ENCODE data around the gene RRP1. TPM values are rescaled to one million over a fixed set of nuclear protein-coding genes. Genes with fewer than 3 reads are reported as not detected.

RRP1 gene
- total and polyA plus RNA-seq, 10 of the 15 experiments (the other 5 are each of a cell fraction or from before 2014, with no cell fraction given) = 0.34 to 70.8 (median 35.1) TPM

DNA sequence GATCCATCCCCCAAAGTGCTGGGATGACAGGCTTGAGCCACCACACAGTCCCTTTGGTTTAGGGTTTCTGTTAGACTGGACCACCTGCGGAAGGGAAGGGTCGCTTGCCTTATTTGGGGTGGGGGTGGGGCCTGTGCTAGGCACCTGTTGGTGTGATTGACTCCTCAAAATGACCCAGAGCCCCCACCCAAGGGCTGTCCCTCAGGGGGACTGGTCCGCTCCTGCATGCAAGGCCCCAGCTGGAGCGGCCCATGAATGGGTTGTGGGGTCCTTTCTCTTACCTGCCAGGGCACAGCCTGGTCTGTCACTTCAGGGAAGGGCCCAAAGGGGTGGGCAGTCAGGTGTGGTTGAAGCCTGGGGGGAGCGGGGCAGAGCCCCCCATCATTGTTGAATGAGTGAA is 11.4 kb upstream of the RRP1 start (continued):
- TF ChIP-seq, protein P1, sequence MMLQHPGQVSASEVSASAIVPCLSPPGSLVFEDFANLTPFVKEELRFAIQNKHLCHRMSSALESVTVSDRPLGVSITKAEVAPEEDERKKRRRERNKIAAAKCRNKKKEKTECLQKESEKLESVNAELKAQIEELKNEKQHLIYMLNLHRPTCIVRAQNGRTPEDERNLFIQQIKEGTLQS (IDR thresholded peaks at IDR 0.05; ENCODE audit: borderline replicate concordance, extremely low read depth, low read depth, low read length) = no peak

DNA sequence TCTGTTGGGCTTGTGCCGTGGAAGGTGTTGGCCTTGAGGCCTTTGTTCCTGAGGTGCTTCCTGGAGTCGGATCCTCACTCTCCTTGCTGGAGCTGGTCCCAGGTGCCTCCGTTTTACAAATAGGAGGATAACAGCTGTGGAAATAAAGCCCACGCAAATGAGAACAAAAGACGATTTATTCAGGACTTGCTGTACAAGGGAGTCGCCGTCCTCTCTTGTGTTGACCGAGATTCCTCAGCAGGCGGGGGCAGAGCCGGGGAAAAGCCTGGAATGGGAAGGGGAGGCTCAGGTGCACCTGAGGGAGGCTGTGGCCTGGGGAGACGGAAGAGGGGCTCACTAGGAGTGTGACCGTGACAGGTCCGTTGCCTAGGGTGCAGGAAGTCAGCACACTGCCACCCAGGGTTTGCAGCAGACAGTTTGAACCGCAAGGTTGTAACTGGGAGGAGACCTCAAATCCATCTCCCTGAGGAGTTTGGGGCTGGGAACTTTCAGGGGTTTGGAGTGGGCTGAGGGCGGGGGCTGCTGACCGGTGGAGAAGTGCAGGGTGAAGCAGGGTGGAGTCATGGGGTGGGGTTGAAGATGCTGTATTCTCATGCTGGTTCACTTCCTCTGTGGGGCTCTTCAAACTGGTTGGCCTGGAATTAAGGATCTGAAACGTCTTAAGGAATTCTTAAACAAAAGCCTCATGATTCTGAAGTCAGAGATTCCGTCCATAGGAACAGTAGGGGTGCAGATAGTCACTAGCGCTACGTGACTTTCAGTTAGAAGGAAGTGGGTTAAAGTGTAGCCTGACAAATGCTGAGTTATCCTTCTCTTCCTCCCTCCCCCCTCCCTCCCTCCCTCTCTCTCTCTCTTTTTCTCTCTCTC is 10.7 kb upstream of the RRP1 start:
- DNase-seq (ENCODE audit: low read depth, low spot score) (no peak), FAIRE-seq (no peak), ATAC-seq (no peak)
- H3K4me3 ChIP-seq = no peak overlapping the region
- peak overlapping the region; percentile 6; the same call in 1 of the 2 replicates for H2AFZ ChIP-seq (ENCODE audit: control insufficient read depth, low read depth, low read length)
- H3K27me3 ChIP-seq (replicated peaks in 1 of 2; ENCODE audit: control insufficient read depth in 2 of 2, insufficient read depth in 2 of 2, low read length in 1 of 2) = no peaks in the 10 kb centered on the region
- peaks cover 2 to 5% of the 10 kb centered on the region in 2 experiments; a peak in 2 of 4 replicates for H3K36me3 ChIP-seq (ENCODE audit: control insufficient read depth in 2 of 2, insufficient read depth in 2 of 2, low read length in 1 of 2)
- ChIA-PET SMC1A (ENCODE audit: uncharacterized antibody, unreplicated experiment) (interaction anchor here (0.9 to 1.8 kb wide), 5 partner anchors 11 to 133 kb away, joined by 3 to 10 read pairs (median 4); partner anchors contain the start of gene RRP1), RAD21 (ENCODE audit: unreplicated experiment) (interaction anchor here (1.2 kb wide), 1 partner anchor 54 kb away, joined by 3 read pairs; no protein-coding TSS in a partner anchor), CTCF (interaction anchor here (1.9 kb wide), 1 partner anchor 10 kb away, joined by 8 read pairs; no protein-coding TSS in a partner anchor), POLR2A (interaction anchor here (1.7 kb wide), 1 partner anchor 11 kb away, joined by 8 read pairs; the partner anchor contains the start of gene RRP1)
- no peak overlapping the region for H3K27ac ChIP-seq (ENCODE audit: control insufficient read depth, insufficient read depth)
- H3K9me3 ChIP-seq (replicated peaks; ENCODE audit: control insufficient read depth, insufficient read depth, low read length) = no peaks in the 10 kb centered on the region
- intact Hi-C loops (cut with micrococcal nuclease; ENCODE audit: unreplicated experiment) (loop anchor here (5.0 kb wide), 1 partner anchor 51 kb away; no protein-coding TSS in a partner anchor), in situ Hi-C loops (cut with MboI) (no loop called here)
- peaks cover 10% of the 10 kb centered on the region for H3K79me2 ChIP-seq (ENCODE audit: control insufficient read depth, insufficient read depth, low read length)
- WGBS (ENCODE audit: insufficient coverage, insufficient replicate concordance, low lambda C conversion rate, missing lambda C conversion rate) = 51% methylated on average over 20 of the region's 20 CpGs
- no peak overlapping the region for H3K4me2 ChIP-seq (ENCODE audit: control insufficient read depth, insufficient read depth)
- BruUV-seq (replicated peaks) = no TSS peak
- H4K20me1 ChIP-seq (ENCODE audit: control insufficient read depth, insufficient read depth) = no peaks in the 10 kb centered on the region
- TF ChIP-seq ZNF622 (IDR thresholded peaks at IDR 0.05) (no peak), IKZF2 (IDR thresholded peaks at IDR 0.05) (peak in 1 of 2 experiments; percentile 49; a peak in 2 of 4 replicates), POU2F2 (IDR thresholded peaks at IDR 0.05; ENCODE audit: borderline replicate concordance, low read depth, low read length) (no peak), SPI1 (IDR thresholded peaks at IDR 0.05; ENCODE audit: borderline replicate concordance, insufficient read depth, low read depth, low read length) (peak; percentile 47), NR2F1 (conservative IDR thresholded peaks at IDR 0.05) (0 out of 2 replicates have a peak, but pooled peaks have one; percentile 7), KAT2A (conservative IDR thresholded peaks at IDR 0.05; ENCODE audit: control insufficient read depth, low read depth, low read length) (no peak)
- TF ChIP-seq, protein P2, sequence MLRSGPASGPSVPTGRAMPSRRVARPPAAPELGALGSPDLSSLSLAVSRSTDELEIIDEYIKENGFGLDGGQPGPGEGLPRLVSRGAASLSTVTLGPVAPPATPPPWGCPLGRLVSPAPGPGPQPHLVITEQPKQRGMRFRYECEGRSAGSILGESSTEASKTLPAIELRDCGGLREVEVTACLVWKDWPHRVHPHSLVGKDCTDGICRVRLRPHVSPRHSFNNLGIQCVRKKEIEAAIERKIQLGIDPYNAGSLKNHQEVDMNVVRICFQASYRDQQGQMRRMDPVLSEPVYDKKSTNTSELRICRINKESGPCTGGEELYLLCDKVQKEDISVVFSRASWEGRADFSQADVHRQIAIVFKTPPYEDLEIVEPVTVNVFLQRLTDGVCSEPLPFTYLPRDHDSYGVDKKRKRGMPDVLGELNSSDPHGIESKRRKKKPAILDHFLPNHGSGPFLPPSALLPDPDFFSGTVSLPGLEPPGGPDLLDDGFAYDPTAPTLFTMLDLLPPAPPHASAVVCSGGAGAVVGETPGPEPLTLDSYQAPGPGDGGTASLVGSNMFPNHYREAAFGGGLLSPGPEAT (IDR thresholded peaks at IDR 0.05; ENCODE audit: low read depth) = 0 out of 2 replicates have a peak, but pooled peaks have one; percentile 14
- TF ChIP-seq, protein P3, sequence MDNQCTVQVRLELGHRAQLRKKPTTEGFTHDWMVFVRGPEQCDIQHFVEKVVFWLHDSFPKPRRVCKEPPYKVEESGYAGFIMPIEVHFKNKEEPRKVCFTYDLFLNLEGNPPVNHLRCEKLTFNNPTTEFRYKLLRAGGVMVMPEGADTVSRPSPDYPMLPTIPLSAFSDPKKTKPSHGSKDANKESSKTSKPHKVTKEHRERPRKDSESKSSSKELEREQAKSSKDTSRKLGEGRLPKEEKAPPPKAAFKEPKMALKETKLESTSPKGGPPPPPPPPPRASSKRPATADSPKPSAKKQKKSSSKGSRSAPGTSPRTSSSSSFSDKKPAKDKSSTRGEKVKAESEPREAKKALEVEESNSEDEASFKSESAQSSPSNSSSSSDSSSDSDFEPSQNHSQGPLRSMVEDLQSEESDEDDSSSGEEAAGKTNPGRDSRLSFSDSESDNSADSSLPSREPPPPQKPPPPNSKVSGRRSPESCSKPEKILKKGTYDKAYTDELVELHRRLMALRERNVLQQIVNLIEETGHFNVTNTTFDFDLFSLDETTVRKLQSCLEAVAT (IDR thresholded peaks at IDR 0.05) = peak; percentile 80; the same call in 1 of the 2 replicates
- peaks cover 9% of the 10 kb centered on the region for H3K4me1 ChIP-seq (ENCODE audit: control insufficient read depth, insufficient read depth, low read length)
- H3K9ac ChIP-seq (ENCODE audit: control insufficient read depth, insufficient read depth, low read length) = no peak overlapping the region

All from GM12878 (cell line).